ENCODE results near the gene AMN1.

GRCh38 chr12:31768046-31768445, 39.2 kb upstream of the AMN1 start:
- TF ChIP-seq, protein P1, sequence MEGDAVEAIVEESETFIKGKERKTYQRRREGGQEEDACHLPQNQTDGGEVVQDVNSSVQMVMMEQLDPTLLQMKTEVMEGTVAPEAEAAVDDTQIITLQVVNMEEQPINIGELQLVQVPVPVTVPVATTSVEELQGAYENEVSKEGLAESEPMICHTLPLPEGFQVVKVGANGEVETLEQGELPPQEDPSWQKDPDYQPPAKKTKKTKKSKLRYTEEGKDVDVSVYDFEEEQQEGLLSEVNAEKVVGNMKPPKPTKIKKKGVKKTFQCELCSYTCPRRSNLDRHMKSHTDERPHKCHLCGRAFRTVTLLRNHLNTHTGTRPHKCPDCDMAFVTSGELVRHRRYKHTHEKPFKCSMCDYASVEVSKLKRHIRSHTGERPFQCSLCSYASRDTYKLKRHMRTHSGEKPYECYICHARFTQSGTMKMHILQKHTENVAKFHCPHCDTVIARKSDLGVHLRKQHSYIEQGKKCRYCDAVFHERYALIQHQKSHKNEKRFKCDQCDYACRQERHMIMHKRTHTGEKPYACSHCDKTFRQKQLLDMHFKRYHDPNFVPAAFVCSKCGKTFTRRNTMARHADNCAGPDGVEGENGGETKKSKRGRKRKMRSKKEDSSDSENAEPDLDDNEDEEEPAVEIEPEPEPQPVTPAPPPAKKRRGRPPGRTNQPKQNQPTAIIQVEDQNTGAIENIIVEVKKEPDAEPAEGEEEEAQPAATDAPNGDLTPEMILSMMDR (IDR thresholded peaks at IDR 0.05), result no peak
- TF ChIP-seq POLR2A (IDR thresholded peaks at IDR 0.05) (no peak), POLR2AphosphoS5 (IDR thresholded peaks at IDR 0.05) (no peak), EP300 (IDR thresholded peaks at IDR 0.05; ENCODE audit: low read depth) (no peak)

Measured in transverse colon (tissue), 4 donors.